ENCODE results near the gene TOP3B. TPM values are rescaled to one million over a fixed set of nuclear protein-coding genes. Genes with fewer than 3 reads are reported as not detected.

The TOP3B gene
- total RNA-seq, 1 experiment from 2014 or later = 42.4 TPM

DNA sequence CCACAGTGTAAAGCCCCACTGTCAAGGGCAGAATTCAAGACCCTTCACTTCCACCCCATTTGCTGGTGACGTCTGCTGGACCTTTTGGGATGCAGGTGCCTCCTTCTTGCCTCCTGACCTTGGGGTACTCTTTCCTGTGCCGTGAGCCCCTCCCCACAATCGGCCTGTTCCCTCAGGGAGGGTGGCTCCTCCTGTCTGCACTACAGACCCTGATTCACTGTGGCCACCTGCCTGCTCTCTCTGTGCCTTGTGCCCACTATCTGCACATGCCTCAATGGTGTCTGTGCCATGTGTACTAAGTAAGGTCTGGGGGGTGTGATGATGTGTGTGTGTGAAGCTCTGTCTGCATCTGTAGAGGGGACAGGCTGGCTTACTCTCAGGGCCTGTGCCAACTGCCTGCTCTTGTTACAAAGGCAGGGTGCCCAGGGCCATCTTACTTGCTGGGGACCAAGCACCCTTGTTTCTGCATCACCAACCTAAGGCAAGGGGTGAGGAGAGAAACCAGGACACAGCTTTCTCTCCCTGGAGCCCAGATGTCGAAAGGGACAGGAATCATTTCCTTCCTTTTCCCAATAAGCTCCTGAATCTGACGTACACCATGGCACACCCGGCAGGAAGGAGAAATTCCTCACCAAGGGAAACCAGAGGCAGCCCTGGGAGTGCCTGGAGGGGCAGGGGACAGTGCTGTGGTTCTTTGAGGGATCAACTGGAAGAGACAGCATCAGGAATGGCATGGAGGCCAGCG is 33.6 kb downstream of the TOP3B start:
- H3F3A ChIP-seq (ENCODE audit: low read length, unreplicated experiment) = no peaks in the 10 kb centered on the region
- H3K9me3 ChIP-seq (ENCODE audit: low read length) = no peaks in the 10 kb centered on the region
- H3K4me3 ChIP-seq (ENCODE audit: low read length) = no peak overlapping the region
- H3K9ac ChIP-seq (ENCODE audit: low read length) = no peak overlapping the region
- ATAC-seq (no peak), DNase-seq (no peak)
- peaks cover 31% of the 10 kb centered on the region for H3K79me2 ChIP-seq (ENCODE audit: low read length)
- no peaks in the 10 kb centered on the region for H3K4me1 ChIP-seq (ENCODE audit: insufficient read depth, low read length)
- no peaks in the 10 kb centered on the region for H3K9me2 ChIP-seq (replicated peaks; ENCODE audit: low read length)
- intact Hi-C loops (cut with micrococcal nuclease) = no loop called here
- ChIA-PET POLR2A (ENCODE audit: unreplicated experiment) (no interaction called here), CTCF (no interaction called here)
- H3K4me2 ChIP-seq (ENCODE audit: low read length) = no peak overlapping the region
- H3K27ac ChIP-seq (ENCODE audit: low read length) = no peak overlapping the region
- H4K20me1 ChIP-seq (ENCODE audit: low read length) = no peaks in the 10 kb centered on the region
- no peaks in the 10 kb centered on the region for H3K36me3 ChIP-seq (ENCODE audit: low read depth, low read length)
- TF ChIP-seq EZH2 (IDR thresholded peaks at IDR 0.05; ENCODE audit: low read length, unreplicated experiment) (no peak), EZH2phosphoT487 (IDR thresholded peaks at IDR 0.05; ENCODE audit: borderline replicate concordance, low read length) (no peak)
- TF ChIP-seq, protein P1, sequence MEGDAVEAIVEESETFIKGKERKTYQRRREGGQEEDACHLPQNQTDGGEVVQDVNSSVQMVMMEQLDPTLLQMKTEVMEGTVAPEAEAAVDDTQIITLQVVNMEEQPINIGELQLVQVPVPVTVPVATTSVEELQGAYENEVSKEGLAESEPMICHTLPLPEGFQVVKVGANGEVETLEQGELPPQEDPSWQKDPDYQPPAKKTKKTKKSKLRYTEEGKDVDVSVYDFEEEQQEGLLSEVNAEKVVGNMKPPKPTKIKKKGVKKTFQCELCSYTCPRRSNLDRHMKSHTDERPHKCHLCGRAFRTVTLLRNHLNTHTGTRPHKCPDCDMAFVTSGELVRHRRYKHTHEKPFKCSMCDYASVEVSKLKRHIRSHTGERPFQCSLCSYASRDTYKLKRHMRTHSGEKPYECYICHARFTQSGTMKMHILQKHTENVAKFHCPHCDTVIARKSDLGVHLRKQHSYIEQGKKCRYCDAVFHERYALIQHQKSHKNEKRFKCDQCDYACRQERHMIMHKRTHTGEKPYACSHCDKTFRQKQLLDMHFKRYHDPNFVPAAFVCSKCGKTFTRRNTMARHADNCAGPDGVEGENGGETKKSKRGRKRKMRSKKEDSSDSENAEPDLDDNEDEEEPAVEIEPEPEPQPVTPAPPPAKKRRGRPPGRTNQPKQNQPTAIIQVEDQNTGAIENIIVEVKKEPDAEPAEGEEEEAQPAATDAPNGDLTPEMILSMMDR (conservative IDR thresholded peaks at IDR 0.05; ENCODE audit: low read depth, low read length) = no peak
- H3K27me3 ChIP-seq (ENCODE audit: low read length) = no peaks in the 10 kb centered on the region
- no TSS peak for BruUV-seq (replicated peaks)
- H2AFZ ChIP-seq (ENCODE audit: low read length) = no peak overlapping the region

DNA sequence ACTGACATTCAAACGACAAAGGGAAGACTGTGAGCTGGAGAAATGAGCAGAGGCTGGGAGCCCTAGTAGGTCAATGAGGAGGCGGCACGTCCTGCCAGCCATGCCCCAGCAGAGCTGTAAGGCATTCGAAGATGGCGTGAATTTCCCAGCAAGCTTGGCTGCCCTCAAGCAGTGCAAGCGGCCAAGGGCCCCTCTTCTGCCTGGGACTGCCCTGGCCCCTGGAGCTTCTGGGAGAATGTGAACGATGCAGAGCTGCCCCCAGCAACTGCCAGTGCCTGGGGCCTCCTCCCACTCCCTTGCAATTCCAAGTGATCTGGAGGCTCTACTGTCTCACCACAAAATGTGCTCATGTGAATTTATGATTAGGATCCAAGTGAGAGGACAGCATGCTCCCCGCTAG is 34.2 kb downstream of the TOP3B start:
- Histone ChIP-seq H2AFZ (ENCODE audit: low read length) (no peak overlapping the region), H3K9me2 (replicated peaks; ENCODE audit: low read length) (no peaks in the 10 kb centered on the region), H3K4me3 (ENCODE audit: low read length) (no peak overlapping the region), H4K20me1 (ENCODE audit: low read length) (no peaks in the 10 kb centered on the region), H3F3A (ENCODE audit: low read length, unreplicated experiment) (no peaks in the 10 kb centered on the region), H3K79me2 (ENCODE audit: low read length) (peaks cover 31% of the 10 kb centered on the region), H3K9me3 (ENCODE audit: low read length) (no peaks in the 10 kb centered on the region), H3K4me2 (ENCODE audit: low read length) (no peak overlapping the region), H3K4me1 (ENCODE audit: insufficient read depth, low read length) (no peaks in the 10 kb centered on the region), H3K36me3 (ENCODE audit: low read depth, low read length) (no peaks in the 10 kb centered on the region), H3K9ac (ENCODE audit: low read length) (no peak overlapping the region), H3K27me3 (ENCODE audit: low read length) (no peaks in the 10 kb centered on the region), H3K27ac (ENCODE audit: low read length) (no peak overlapping the region)
- ATAC-seq (no peak), DNase-seq (no peak)
- ChIA-PET CTCF (no interaction called here), POLR2A (ENCODE audit: unreplicated experiment) (no interaction called here)
- intact Hi-C loops (cut with micrococcal nuclease) = no loop called here
- no TSS peak for BruUV-seq (replicated peaks)
- TF ChIP-seq EZH2phosphoT487 (IDR thresholded peaks at IDR 0.05; ENCODE audit: borderline replicate concordance, low read length) = no peak

DNA sequence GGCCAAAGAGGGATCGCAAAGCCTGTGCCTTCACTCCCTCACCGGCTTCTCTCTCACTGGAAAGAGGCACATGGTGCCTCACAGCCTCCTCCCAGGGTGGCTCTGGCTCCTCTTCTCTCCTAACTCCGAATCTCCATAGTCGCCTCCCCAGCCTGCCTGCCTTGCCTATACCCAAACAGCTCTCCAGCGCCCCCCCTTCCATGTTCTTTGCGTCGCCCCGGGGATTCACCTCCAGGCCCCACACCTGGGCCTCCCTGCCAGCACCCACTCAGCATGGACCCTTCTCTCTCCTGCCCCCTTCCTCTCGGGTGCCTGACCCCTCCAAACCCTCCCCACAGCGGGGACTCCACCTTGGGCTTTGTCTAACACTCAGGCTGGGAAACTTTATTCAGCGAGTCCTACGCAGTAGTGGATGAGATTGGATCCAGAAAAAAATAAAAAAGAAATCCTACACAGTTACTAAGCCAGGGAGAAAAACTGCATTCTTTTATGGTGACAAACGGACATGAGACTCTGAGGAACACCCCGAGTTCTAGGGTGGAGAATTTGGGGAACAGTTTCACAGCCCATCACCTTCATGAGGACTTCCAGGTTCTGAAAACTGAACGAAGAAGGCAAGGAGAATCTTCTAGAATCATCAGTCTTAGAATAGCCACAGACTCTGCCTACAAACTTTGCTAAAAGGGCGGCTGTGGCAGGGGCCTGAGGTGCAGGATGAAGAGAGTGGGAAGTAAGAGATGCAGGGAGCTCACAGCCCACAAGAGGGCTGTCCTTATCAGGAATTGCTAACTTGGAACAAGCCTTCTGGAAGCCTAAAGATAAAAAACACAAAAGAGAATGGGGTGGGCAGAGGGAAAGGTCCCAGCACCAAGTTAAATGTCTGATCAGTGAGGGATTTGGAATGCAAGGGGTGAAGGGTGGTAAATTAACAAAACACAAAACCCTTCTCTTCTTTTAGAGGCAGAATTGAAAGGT is 35.3 kb downstream of the TOP3B start:
- no peaks in the 10 kb centered on the region for H3K9me3 ChIP-seq (ENCODE audit: low read length)
- no peaks in the 10 kb centered on the region for H3K36me3 ChIP-seq (ENCODE audit: low read depth, low read length)
- intact Hi-C loops (cut with micrococcal nuclease) = no loop called here
- POLR2A ChIA-PET (ENCODE audit: unreplicated experiment) = no interaction called here
- peaks cover 11% of the 10 kb centered on the region for H3K4me1 ChIP-seq (ENCODE audit: insufficient read depth, low read length)
- H3K9ac ChIP-seq (ENCODE audit: low read length) = no peak overlapping the region
- TF ChIP-seq, protein P1 (conservative IDR thresholded peaks at IDR 0.05; ENCODE audit: low read depth, low read length) = peak; percentile 30; the same call in 1 of the 2 replicates
- TF ChIP-seq EZH2 (IDR thresholded peaks at IDR 0.05; ENCODE audit: low read length, unreplicated experiment) = no peak
- BruUV-seq (replicated peaks) = no TSS peak
- no peak overlapping the region for H3K4me3 ChIP-seq (ENCODE audit: low read length)
- H3K4me2 ChIP-seq (ENCODE audit: low read length) = no peak overlapping the region
- no peaks in the 10 kb centered on the region for H4K20me1 ChIP-seq (ENCODE audit: low read length)
- no peak overlapping the region for H2AFZ ChIP-seq (ENCODE audit: low read length)
- peaks cover 28% of the 10 kb centered on the region for H3K79me2 ChIP-seq (ENCODE audit: low read length)
- DNase-seq = peak; percentile 19
- CTCF ChIA-PET = no interaction called here
- no peak overlapping the region for H3K27ac ChIP-seq (ENCODE audit: low read length)
- H3K9me2 ChIP-seq (replicated peaks; ENCODE audit: low read length) = no peaks in the 10 kb centered on the region
- peaks cover 7% of the 10 kb centered on the region for H3F3A ChIP-seq (ENCODE audit: low read length, unreplicated experiment)
- peak; percentile 23 for ATAC-seq
- no peaks in the 10 kb centered on the region for H3K27me3 ChIP-seq (ENCODE audit: low read length)

All from PC-3 (cell line).